HG02763 (cell line): ENCODE results near the gene C11orf58.

Source experiments
- ATAC-seq: cut with Tn5 transposase; IDR thresholded peaks from one replicate; pipeline ENCODE4 v1.9.1; 2021; ENCODE audit warnings: mild to moderate bottlenecking, moderate library complexity; ENCODE audit not compliant: unreplicated experiment

The C11orf58 gene

DNA sequence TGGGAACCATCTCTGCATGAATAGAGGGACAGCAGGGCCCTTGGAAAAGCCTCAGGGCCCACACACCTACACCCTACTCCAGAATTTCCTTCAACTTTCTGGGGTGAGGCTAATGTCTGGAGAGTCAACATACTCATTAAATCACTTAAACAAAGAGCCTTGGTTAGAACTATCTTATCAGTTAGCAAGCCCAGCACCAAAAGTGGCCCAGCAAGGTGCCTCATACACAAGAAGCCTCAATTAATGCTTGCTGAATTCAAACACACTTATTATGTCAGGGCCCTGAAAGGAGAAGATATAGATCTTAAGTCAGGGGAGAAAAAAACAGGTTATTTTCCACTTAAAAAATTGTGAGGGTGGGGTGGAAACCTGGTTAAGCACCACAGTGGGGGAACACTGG is 61.4 kb downstream of the C11orf58 start:
- ATAC-seq, result no peak

DNA sequence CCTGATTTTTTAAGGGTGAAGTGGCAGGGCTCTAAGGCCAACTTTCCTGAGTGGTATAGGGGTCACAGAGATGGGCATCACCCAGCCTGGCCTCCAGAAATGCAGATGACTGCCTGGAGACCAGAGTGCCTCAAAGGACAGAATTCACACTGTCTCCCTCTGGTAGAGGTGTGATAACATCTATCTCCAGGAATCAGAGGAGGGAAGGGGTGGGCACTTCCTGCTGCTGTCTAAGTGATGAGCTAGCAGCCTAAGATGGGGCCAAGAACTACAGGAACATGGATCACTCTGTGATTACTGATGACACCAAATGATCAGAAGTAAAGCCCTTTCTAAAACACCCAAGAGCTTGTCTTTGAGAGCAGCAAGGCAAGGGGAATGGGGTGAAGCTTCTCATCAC is 61.9 kb downstream of the C11orf58 start:
- no peak for ATAC-seq

DNA sequence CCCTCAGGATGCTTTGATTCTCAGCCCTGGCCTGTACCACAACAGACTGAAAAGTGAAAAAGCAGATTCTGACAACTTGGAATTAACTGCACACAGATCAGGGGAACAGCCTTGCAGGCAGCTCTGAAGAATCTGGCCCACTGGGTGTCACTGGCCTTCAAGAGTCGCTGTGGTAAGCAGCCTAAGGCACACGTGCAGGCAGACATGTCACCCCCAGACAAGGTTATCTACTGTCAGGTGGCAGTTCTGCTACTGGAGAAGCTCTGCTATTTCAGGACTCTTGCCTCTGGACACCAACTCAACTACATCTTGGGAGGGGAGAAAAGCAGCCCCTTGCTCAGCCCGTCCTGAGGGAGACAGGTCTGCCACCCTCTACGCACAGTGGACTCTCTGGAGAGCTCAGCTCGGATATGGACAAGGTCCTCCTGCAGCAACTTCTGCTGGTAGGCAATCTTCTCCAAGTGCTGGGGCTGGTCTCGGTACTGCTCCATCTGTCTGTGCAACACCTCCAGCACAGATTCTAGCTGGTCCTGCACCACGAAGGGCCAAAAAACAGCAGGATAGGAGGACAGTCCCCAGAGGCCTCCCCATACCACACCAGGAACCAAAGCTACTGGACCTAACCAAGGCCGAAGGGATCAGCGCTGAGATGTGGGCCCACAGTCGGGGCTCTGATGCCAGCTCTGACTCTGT is 63.0 kb downstream of the C11orf58 start:
- no peak for ATAC-seq

- ATAC-seq, result no peak
Measured at GRCh38 chr11:16804104-16804947, 65.9 kb downstream of the C11orf58 start.

- no peak for ATAC-seq
Measured at GRCh38 chr11:16805938-16806337, 67.5 kb downstream of the C11orf58 start.

DNA sequence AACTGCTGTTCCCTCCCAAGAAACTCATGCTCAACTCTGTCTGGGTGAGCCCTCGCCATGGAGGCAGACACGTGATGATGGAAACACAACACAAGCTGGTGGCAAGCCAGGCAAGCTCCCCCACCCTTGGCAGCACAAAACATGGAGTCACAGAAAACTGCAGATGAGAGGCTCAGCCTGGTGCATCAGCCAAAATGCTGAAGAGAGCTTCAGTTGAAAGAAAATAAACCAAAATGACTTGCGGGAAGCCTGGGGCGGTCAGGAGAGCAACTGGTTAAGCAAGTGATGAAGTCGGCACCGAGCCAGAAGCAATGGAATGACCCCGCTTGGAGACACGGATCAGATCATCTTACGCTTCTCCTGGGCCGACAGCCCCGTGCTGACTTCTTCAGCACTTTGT is 68.3 kb downstream of the C11orf58 start:
- ATAC-seq, result no peak

- ATAC-seq, result no peak
Measured at GRCh38 chr11:16807306-16807705, 68.9 kb downstream of the C11orf58 start.
